Measurements from ENCODE around the gene RABGEF1. TPM values are rescaled to one million over a fixed set of nuclear protein-coding genes. Genes with fewer than 3 reads are reported as not detected.

RABGEF1 gene
- total and polyA plus RNA-seq, 4 donors = 5.2 to 14.0 (median 7.7) TPM

DNA sequence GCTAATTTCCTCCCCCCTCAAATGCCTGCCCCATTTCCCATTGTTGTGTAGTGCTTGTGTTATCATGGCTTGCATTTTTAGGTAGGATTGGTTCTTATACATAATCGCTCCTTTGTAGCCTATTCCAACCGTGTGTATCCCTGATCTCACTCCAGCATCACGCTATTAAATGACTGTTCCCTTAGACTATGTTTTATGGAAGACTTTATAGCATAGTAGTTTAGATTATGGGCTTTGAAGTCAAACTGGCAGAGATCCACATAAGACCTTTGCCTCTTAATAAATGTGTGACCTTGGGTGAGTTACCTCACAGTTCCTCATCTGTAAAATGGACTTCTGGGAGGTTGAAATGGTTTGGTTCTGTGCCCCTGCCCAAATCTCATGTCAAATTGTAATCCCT, 5.4 kb upstream of the RABGEF1 start:
- H3K27ac ChIP-seq (ENCODE audit: low read depth in 1 of 2, low read length in 2 of 2) = no peak overlapping the region
- 90% methylated on average over 3 of the region's 3 CpGs for WGBS
- DNase-seq (ENCODE audit: low spot score) = no peak
- no peaks in the 10 kb centered on the region for H3K27me3 ChIP-seq (ENCODE audit: control insufficient read depth in 4 of 4, insufficient read depth in 4 of 4, low read length in 3 of 4)
- peaks cover 0 to 4% (median 0%) of the 10 kb centered on the region in 4 donors for H3K4me1 ChIP-seq (ENCODE audit: control insufficient read depth in 4 of 4, insufficient read depth in 4 of 4, low read length in 3 of 4)
- H3K9ac ChIP-seq (ENCODE audit: low read depth in 1 of 2, low read length in 2 of 2) = no peak overlapping the region
- no peak for TF ChIP-seq EGR1 (IDR thresholded peaks at IDR 0.05; ENCODE audit: low read depth in 2 of 2)
- TF ChIP-seq, protein P1, sequence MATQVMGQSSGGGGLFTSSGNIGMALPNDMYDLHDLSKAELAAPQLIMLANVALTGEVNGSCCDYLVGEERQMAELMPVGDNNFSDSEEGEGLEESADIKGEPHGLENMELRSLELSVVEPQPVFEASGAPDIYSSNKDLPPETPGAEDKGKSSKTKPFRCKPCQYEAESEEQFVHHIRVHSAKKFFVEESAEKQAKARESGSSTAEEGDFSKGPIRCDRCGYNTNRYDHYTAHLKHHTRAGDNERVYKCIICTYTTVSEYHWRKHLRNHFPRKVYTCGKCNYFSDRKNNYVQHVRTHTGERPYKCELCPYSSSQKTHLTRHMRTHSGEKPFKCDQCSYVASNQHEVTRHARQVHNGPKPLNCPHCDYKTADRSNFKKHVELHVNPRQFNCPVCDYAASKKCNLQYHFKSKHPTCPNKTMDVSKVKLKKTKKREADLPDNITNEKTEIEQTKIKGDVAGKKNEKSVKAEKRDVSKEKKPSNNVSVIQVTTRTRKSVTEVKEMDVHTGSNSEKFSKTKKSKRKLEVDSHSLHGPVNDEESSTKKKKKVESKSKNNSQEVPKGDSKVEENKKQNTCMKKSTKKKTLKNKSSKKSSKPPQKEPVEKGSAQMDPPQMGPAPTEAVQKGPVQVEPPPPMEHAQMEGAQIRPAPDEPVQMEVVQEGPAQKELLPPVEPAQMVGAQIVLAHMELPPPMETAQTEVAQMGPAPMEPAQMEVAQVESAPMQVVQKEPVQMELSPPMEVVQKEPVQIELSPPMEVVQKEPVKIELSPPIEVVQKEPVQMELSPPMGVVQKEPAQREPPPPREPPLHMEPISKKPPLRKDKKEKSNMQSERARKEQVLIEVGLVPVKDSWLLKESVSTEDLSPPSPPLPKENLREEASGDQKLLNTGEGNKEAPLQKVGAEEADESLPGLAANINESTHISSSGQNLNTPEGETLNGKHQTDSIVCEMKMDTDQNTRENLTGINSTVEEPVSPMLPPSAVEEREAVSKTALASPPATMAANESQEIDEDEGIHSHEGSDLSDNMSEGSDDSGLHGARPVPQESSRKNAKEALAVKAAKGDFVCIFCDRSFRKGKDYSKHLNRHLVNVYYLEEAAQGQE (IDR thresholded peaks at IDR 0.05) = no peak
- TF ChIP-seq, protein P2, sequence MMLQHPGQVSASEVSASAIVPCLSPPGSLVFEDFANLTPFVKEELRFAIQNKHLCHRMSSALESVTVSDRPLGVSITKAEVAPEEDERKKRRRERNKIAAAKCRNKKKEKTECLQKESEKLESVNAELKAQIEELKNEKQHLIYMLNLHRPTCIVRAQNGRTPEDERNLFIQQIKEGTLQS (IDR thresholded peaks at IDR 0.05) = no peak
- TF ChIP-seq GABPA (IDR thresholded peaks at IDR 0.05 in 1 of 2, conservative IDR thresholded peaks at IDR 0.05 in 1 of 2) = no peak
- no peak for TF ChIP-seq SP1 (IDR thresholded peaks at IDR 0.05)
- TF ChIP-seq HNF4A (conservative IDR thresholded peaks at IDR 0.05) = no peak
- no peak overlapping the region for H3K4me3 ChIP-seq (ENCODE audit: low read depth in 1 of 3, low read length in 3 of 3)
- H3K36me3 ChIP-seq (ENCODE audit: control insufficient read depth in 4 of 4, insufficient read depth in 3 of 4, low read depth in 1 of 4, low read length in 3 of 4) = peaks cover 0 to 7% (median 0%) of the 10 kb centered on the region in 4 donors
- peaks cover 0 to 7% (median 3%) of the 10 kb centered on the region in 4 donors for H3K9me3 ChIP-seq (ENCODE audit: control insufficient read depth in 4 of 4, low read length in 3 of 4)

DNA sequence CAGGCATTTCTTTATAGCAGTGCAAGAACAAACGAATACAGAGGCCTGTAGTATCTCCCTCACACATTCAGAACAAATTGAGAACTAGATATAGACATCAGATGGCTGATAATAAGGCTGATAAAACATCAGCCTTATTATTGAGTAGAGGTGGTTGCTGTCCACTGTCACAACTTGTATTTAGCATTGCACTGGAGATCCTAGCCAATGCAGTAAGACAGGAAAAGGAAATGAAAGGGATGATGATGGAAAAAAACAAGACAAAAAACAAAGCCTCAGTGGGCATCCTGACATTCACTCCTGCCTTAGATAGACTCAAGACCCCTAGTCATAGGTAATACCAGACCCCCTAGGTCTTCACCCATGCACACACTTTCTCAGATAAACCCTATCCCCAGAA, 4.7 kb upstream of the RABGEF1 start:
- Histone ChIP-seq H3K9me3 (ENCODE audit: control insufficient read depth in 4 of 4, low read length in 3 of 4) (peaks cover 0 to 7% (median 3%) of the 10 kb centered on the region in 4 donors), H3K9ac (ENCODE audit: low read depth in 1 of 2, low read length in 2 of 2) (no peak overlapping the region), H3K27me3 (ENCODE audit: control insufficient read depth in 4 of 4, insufficient read depth in 4 of 4, low read length in 3 of 4) (no peaks in the 10 kb centered on the region), H3K4me3 (ENCODE audit: low read depth in 1 of 3, low read length in 3 of 3) (no peak overlapping the region), H3K27ac (ENCODE audit: low read depth in 1 of 2, low read length in 2 of 2) (no peak overlapping the region), H3K36me3 (ENCODE audit: control insufficient read depth in 4 of 4, insufficient read depth in 3 of 4, low read depth in 1 of 4, low read length in 3 of 4) (peaks cover 0 to 7% (median 0%) of the 10 kb centered on the region in 4 donors), H3K4me1 (ENCODE audit: control insufficient read depth in 4 of 4, insufficient read depth in 4 of 4, low read length in 3 of 4) (peaks cover 0 to 4% (median 0%) of the 10 kb centered on the region in 4 donors)
- 100% methylated on average over 1 of the region's 1 CpG for WGBS
- TF ChIP-seq NR2F2 (IDR thresholded peaks at IDR 0.05) = no peak
- TF ChIP-seq TAF1 (conservative IDR thresholded peaks at IDR 0.05) = no peak
- TF ChIP-seq HNF4A (conservative IDR thresholded peaks at IDR 0.05) = no peak
- TF ChIP-seq RXRA (IDR thresholded peaks at IDR 0.05) = no peak
- TF ChIP-seq, protein P3, sequence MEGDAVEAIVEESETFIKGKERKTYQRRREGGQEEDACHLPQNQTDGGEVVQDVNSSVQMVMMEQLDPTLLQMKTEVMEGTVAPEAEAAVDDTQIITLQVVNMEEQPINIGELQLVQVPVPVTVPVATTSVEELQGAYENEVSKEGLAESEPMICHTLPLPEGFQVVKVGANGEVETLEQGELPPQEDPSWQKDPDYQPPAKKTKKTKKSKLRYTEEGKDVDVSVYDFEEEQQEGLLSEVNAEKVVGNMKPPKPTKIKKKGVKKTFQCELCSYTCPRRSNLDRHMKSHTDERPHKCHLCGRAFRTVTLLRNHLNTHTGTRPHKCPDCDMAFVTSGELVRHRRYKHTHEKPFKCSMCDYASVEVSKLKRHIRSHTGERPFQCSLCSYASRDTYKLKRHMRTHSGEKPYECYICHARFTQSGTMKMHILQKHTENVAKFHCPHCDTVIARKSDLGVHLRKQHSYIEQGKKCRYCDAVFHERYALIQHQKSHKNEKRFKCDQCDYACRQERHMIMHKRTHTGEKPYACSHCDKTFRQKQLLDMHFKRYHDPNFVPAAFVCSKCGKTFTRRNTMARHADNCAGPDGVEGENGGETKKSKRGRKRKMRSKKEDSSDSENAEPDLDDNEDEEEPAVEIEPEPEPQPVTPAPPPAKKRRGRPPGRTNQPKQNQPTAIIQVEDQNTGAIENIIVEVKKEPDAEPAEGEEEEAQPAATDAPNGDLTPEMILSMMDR (IDR thresholded peaks at IDR 0.05; ENCODE audit: low read depth, low read length, missing input control) = no peak
- no peak for TF ChIP-seq FOXA1 (IDR thresholded peaks at IDR 0.05)
- TF ChIP-seq YY1 (IDR thresholded peaks at IDR 0.05) = no peak
- no peak for TF ChIP-seq GABPA (IDR thresholded peaks at IDR 0.05 in 1 of 2, conservative IDR thresholded peaks at IDR 0.05 in 1 of 2)
- TF ChIP-seq, protein P4, sequence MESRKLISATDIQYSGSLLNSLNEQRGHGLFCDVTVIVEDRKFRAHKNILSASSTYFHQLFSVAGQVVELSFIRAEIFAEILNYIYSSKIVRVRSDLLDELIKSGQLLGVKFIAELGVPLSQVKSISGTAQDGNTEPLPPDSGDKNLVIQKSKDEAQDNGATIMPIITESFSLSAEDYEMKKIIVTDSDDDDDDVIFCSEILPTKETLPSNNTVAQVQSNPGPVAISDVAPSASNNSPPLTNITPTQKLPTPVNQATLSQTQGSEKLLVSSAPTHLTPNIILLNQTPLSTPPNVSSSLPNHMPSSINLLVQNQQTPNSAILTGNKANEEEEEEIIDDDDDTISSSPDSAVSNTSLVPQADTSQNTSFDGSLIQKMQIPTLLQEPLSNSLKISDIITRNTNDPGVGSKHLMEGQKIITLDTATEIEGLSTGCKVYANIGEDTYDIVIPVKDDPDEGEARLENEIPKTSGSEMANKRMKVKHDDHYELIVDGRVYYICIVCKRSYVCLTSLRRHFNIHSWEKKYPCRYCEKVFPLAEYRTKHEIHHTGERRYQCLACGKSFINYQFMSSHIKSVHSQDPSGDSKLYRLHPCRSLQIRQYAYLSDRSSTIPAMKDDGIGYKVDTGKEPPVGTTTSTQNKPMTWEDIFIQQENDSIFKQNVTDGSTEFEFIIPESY (IDR thresholded peaks at IDR 0.05) = no peak
- TF ChIP-seq EGR1 (IDR thresholded peaks at IDR 0.05; ENCODE audit: low read depth in 2 of 2) = no peak
- no peak for TF ChIP-seq FOXA2 (IDR thresholded peaks at IDR 0.05)
- TF ChIP-seq, protein P1 (IDR thresholded peaks at IDR 0.05) = no peak
- TF ChIP-seq HNF4G (IDR thresholded peaks at IDR 0.05) = no peak
- no peak for TF ChIP-seq JUND (IDR thresholded peaks at IDR 0.05)
- DNase-seq (ENCODE audit: low spot score) = no peak
